ENCODE data around the gene SLC25A10. TPM values are rescaled to one million over a fixed set of nuclear protein-coding genes. Genes with fewer than 3 reads are reported as not detected.

SLC25A10 gene
- total RNA-seq, 1 experiment from 2014 or later, result 29.2 TPM

DNA sequence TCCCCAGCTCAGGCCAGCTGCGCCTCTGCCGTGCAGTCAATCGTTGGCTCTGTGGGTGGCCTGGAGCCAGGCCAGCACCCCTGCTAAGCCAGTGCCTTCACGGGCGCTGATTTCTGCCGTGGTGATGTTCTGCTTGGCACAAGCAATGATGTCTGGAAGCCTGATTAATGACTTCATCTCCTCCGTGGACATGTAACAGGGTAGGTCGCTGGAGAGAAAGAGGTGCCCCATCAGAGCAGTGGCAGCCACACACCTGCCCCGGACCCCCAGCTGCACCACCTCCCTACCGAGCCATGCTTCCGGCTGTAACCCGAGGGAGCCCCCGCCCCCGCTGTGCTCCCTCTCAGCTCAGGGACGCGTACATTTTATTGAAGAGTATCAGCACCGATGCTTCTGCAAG, 30.4 kb upstream of the SLC25A10 start:
- Histone ChIP-seq H3K27me3 (replicated peaks) (no peaks in the 10 kb centered on the region), H3K36me3 (peaks cover 61% of the 10 kb centered on the region), H3K4me3 (no peak overlapping the region), H3K4me1 (replicated peaks) (peaks cover 29% of the 10 kb centered on the region), H3K9me3 (replicated peaks) (no peaks in the 10 kb centered on the region), H3K27ac (no peak overlapping the region)
- peak; percentile 57 to 87 for DNase-seq (ENCODE audit: low read depth in 1 of 2, low spot score in 2 of 2)

DNA sequence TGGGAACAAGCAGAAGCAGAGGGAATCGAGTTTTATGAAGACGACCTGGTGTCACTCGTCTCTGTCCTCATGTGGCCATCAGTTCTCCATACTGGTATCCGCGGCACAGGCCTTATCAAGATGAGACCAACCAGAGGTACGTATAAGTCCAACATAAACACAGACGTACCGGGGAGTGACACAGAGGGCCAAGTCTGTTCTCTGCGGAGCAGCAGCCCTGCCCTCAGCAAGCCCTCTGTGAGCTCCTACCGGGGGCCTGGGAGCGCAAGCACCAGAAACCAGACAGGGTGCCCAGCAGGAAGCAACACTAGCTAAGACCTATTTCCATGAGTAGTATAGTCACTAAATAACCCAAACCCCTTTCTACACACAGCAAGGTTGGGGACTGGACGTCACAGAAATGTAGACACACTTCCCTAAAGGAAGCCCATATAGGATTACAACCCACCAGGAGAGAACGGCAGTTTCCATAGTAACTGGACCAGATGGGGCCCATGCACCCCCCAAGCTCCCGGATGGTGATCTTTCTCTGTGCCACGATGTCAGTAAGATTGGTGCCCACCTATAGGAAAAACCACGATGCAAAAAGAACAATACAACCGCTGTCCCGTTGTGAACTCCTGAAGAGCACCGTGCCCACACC, 29.4 kb upstream of the SLC25A10 start:
- Histone ChIP-seq H3K36me3 (peaks cover 69% of the 10 kb centered on the region), H3K4me1 (replicated peaks) (peaks cover 29% of the 10 kb centered on the region), H3K4me3 (peak overlapping the region; percentile 98), H3K27ac (peak overlapping the region; percentile 56), H3K9me3 (replicated peaks) (no peaks in the 10 kb centered on the region), H3K27me3 (replicated peaks) (no peaks in the 10 kb centered on the region)
- DNase-seq (ENCODE audit: low read depth in 1 of 2, low spot score in 2 of 2), result peak in 1 of 2 experiments; percentile 46

DNA sequence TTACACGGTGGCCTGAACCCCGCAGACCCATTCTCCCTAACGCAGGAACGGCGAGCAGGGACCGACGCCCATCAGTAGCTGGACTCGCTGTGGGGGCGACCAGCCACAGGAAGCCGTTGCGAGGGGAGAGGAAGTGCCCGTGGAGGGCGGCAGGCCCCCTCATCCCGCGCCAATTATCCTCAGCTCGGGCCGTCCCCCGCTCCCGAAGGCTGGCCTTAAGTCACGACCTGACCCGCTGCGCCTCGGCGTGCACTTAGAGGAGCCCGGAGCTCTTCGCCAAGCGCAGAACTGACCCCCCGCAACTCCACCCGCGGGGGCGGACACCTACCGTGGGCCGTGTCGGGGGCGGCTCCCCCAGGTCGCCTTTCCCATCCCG, 28.9 kb upstream of the SLC25A10 start:
- peaks cover 29% of the 10 kb centered on the region for H3K4me1 ChIP-seq (replicated peaks)
- H3K27ac ChIP-seq, result peak overlapping the region; percentile 56
- H3K27me3 ChIP-seq (replicated peaks), result no peaks in the 10 kb centered on the region
- peaks cover 74% of the 10 kb centered on the region for H3K36me3 ChIP-seq
- H3K4me3 ChIP-seq, result peak overlapping the region; percentile 98
- no peaks in the 10 kb centered on the region for H3K9me3 ChIP-seq (replicated peaks)
- DNase-seq (ENCODE audit: low read depth in 1 of 2, low spot score in 2 of 2), result peak; percentile 62 to 63

DNA sequence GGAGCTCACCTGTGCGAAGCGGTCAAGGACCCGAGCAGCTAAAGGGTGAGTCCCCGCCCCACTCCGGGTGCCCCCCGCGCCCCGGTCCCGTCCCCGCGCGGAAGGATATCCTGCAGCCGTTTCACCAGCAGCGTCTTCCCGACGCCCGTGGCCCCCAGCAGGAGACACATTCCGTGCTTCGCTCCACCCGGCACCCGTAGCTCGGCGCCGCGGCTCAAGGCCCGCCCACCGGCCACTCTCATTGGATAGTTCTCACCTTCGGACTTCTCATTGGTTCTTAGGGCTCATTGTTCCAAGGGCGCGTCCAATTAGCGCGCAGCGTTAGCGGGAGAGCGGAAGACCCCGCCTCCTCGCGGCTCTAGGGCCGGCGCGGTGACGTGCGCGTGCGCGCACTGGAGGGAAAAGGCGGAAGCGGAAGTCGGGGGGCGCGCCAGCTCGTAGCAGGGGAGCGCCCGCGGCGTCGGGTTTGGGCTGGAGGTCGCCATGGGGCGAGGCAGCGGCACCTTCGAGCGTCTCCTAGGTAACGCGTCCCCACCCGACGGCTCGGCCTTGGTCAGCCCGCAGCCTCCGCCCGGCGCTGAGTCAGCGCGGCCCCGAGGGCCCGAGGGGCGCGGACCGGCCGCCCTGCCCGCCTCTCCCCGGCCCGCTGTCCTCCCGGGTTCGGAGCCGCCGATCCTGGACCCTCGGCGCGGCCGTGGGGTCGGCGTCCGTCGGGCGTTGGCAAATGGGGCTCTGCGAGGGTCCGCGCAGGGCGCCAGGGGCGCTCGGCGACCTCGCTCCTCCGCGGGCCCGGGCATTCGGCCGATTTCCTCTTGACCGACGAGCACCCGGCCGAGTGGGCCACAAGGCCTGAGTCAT, 28.3 kb upstream of the SLC25A10 start, which contains the start of the genes ARL16 and HGS:
ARL16 (minus strand) TSS at position 214 of the 858 bp plus-strand sequence; CDS start at position 170, 44 bp downstream.
HGS (plus strand) TSS at position 428 of the 858 bp plus-strand sequence; CDS start at position 484, 56 bp downstream.
- Histone ChIP-seq H3K9me3 (replicated peaks) (no peaks in the 10 kb centered on the region), H3K36me3 (peaks cover 81% of the 10 kb centered on the region), H3K27ac (peak within 1 kb of the TSS; percentile 94), H3K4me1 (replicated peaks) (peaks cover 29% of the 10 kb centered on the region), H3K4me3 (peak within 1 kb of the TSS; percentile 98), H3K27me3 (replicated peaks) (no peaks in the 10 kb centered on the region)
- peak; percentile 99 to 100 for DNase-seq (ENCODE audit: low read depth in 1 of 2, low spot score in 2 of 2)

DNA sequence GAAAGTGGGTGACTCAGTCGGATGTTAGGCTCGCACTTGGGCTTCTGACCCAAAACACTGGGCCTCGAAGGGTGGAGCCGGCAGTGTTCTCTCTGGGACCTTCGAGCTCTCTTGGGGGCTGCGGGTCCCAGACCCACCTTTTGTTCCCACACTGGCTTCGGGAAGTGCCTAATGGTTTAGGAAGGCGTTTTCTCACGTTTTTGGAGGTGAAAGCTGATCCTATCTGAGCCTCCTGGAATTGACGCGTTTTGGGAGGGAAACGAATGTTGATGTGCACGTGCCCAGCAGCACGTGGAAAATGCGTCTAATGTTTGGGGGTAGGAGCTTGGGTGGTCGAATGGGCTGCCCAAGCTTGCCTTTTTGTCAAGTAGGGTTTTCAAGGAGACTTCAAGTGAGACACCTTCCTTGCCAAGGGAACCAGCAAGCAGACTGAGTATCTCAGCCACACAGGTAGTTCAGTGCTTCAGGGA, 27.6 kb upstream of the SLC25A10 start:
- H3K4me1 ChIP-seq (replicated peaks), result peaks cover 29% of the 10 kb centered on the region
- peaks cover 85% of the 10 kb centered on the region for H3K36me3 ChIP-seq
- H3K9me3 ChIP-seq (replicated peaks), result no peaks in the 10 kb centered on the region
- peak overlapping the region; percentile 94 for H3K27ac ChIP-seq
- DNase-seq (ENCODE audit: low read depth in 1 of 2, low spot score in 2 of 2), result no peak
- H3K27me3 ChIP-seq (replicated peaks), result no peaks in the 10 kb centered on the region
- H3K4me3 ChIP-seq, result peak overlapping the region; percentile 98

DNA sequence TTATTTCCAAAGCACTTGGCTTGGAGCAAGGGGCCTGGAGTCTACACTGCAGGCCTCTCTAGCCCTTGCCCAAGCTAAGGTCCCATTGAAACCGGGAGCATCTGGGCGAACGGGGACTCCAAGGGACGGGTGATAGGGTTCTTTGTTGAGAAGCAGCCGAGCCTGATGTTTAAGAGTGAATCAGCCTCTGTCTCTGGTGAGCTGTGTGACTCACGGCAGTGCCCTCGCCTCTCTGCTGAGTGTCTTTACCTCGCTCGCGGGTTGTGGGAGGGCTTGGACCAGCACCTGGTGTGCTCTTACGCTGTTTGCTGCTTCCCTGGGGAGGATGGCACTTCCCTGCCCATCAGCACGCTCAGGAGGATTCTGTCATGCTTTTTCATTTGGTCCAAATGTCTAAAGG, 27.0 kb upstream of the SLC25A10 start:
- DNase-seq (ENCODE audit: low read depth in 1 of 2, low spot score in 2 of 2), result peak; percentile 52 to 82
- Histone ChIP-seq H3K9me3 (replicated peaks) (no peaks in the 10 kb centered on the region), H3K36me3 (peaks cover 89% of the 10 kb centered on the region), H3K4me1 (replicated peaks) (peaks cover 29% of the 10 kb centered on the region), H3K27ac (peak overlapping the region; percentile 94), H3K4me3 (peak overlapping the region; percentile 98), H3K27me3 (replicated peaks) (no peaks in the 10 kb centered on the region)

DNA sequence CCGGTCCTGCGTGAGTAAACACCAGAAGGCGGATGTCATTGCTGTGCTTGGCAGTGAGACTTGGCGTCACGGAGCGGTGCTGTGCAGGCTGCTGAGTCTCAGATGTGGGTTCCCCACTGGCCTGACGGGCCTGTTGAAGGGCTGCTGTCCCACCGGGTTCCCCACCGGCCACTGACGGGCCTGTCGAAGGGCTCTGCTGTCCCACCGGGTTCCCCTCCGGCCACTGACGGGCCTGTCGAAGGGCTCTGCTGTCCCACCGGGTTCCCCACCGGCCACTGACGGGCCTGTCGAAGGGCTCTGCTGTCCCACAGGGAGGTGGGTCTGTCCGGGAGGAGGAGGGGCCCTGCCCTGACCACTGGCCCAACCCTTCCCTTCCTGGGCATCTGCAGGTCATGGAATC, 25.5 kb upstream of the SLC25A10 start:
- Histone ChIP-seq H3K9me3 (replicated peaks) (no peaks in the 10 kb centered on the region), H3K4me3 (no peak overlapping the region), H3K27me3 (replicated peaks) (no peaks in the 10 kb centered on the region), H3K4me1 (replicated peaks) (peaks cover 27% of the 10 kb centered on the region), H3K36me3 (peaks cover 90% of the 10 kb centered on the region), H3K27ac (no peak overlapping the region)
- no peak for DNase-seq (ENCODE audit: low read depth in 1 of 2, low spot score in 2 of 2)

DNA sequence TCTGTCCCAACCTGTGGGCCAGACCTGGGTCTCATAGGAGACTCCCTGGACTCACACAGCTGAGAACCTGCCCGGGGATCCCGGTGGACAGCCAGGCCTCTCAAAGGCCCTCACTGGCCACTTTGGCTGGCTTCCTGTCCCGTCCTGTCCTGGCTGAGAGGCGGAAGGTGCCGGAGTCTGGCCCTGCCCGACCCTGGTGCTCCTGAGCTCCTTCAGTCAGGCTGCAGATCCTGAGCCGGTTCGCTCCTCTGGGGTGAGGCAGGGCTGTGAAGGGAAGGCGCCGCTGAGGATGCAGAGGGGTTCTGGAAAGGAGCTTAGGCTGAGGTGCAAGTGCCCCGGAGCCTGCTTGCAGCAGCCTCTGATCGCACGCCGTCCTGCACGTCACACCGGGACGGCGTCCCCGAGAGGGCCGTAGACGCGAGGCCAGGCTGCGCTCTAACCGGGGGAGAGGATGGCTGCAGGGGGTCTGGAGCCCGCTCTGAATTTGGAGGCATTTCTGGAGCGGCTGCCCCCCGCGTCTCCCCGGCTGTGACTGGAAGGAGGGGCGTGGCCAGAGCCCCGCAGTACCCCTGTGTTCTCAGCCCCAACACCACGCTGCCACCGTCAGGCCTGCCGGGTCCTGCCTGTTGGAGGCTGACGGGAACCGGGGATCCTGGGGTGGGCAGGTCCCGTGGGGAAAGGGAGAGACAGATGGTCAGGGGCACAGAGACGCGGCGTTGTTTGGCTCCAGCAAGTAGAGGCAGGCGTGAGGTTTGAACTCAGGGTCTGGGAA, 24.1 kb upstream of the SLC25A10 start:
- Histone ChIP-seq H3K4me1 (replicated peaks) (peaks cover 16% of the 10 kb centered on the region), H3K27ac (no peak overlapping the region), H3K27me3 (replicated peaks) (no peaks in the 10 kb centered on the region), H3K4me3 (no peak overlapping the region), H3K9me3 (replicated peaks) (no peaks in the 10 kb centered on the region), H3K36me3 (peaks cover 94% of the 10 kb centered on the region)
- DNase-seq (ENCODE audit: low read depth in 1 of 2, low spot score in 2 of 2), result no peak

DNA sequence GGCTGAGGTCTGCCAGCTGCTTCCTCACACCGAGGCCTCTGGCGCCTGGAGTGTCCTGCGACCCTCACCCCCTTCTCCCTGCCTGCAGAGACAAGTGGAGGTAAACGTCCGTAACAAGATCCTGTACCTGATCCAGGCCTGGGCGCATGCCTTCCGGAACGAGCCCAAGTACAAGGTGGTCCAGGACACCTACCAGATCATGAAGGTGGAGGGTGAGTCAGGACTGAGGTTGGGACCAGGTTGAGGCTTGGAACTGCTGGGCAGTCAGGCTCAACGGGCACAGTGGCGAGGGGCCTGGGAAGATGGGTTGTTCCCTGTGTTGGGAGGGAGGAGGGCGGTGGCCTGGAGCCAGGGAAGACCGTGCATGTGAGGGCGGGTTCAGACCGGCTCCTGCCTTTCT, 23.5 kb upstream of the SLC25A10 start:
- Histone ChIP-seq H3K9me3 (replicated peaks) (no peaks in the 10 kb centered on the region), H3K4me3 (no peak overlapping the region), H3K27me3 (replicated peaks) (no peaks in the 10 kb centered on the region), H3K36me3 (peaks cover 97% of the 10 kb centered on the region), H3K27ac (no peak overlapping the region), H3K4me1 (replicated peaks) (peaks cover 16% of the 10 kb centered on the region)
- DNase-seq (ENCODE audit: low read depth in 1 of 2, low spot score in 2 of 2), result no peak

DNA sequence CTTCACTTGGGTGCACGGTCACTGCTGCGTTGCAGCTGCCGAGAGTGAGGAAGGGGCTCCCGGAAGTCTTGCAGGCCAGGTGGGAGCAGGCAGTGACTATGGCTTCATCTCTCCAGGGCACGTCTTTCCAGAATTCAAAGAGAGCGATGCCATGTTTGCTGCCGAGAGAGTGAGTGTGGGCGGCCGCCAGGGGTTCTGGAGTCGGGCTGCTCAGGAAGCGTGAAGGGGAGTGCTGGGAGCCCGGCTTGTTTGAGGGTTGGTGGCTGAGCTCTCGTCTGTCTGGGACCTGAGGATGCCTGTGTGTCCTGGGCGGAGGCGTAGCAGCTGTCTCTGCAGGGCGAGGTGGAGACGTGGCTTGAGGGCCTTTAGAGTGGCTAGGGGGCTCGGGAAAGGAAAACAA, 22.0 kb upstream of the SLC25A10 start:
- no peak overlapping the region for H3K27ac ChIP-seq
- peaks cover 6% of the 10 kb centered on the region for H3K4me1 ChIP-seq (replicated peaks)
- H3K4me3 ChIP-seq, result no peak overlapping the region
- H3K27me3 ChIP-seq (replicated peaks), result no peaks in the 10 kb centered on the region
- H3K36me3 ChIP-seq, result peaks cover 100% of the 10 kb centered on the region
- H3K9me3 ChIP-seq (replicated peaks), result no peaks in the 10 kb centered on the region
- DNase-seq (ENCODE audit: low read depth in 1 of 2, low spot score in 2 of 2), result no peak

DNA sequence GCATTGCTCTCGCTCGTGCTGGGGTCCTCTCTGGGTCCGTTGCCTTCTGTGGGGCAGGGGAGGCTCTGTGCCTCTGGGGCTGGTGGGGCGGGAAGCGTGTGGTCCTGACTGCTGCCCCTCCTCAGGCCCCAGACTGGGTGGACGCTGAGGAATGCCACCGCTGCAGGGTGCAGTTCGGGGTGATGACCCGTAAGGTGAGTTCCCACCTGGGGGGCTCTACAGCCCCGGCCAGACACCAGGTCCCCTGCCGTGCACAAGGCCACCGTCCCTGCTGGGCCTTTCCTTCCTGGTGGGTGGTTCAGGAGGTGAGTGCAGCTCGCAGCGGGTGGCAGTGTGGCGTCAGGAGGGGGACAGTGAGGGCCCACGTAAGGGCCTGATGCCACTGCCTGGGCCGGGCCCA, 21.5 kb upstream of the SLC25A10 start:
- Histone ChIP-seq H3K4me1 (replicated peaks) (peaks cover 2% of the 10 kb centered on the region), H3K27ac (no peak overlapping the region), H3K4me3 (no peak overlapping the region), H3K27me3 (replicated peaks) (no peaks in the 10 kb centered on the region), H3K36me3 (peaks cover 100% of the 10 kb centered on the region), H3K9me3 (replicated peaks) (no peaks in the 10 kb centered on the region)
- no peak for DNase-seq (ENCODE audit: low read depth in 1 of 2, low spot score in 2 of 2)

DNA sequence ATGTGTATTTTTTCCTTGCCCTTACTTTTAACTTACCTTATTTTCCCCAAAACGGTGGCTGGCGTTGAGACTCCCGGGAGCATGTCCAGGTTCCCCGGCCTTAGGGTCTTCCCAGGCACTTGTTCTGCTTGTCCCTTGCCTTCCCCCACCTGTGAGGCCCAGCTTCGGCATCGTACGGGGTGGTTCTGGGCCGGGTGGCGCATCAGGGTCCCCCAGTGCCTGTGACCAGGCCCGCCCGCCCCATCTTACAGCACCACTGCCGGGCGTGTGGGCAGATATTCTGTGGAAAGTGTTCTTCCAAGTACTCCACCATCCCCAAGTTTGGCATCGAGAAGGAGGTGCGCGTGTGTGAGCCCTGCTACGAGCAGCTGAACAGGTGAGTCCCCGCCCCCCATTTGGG, 20.9 kb upstream of the SLC25A10 start:
- H3K4me3 ChIP-seq, result no peak overlapping the region
- no peaks in the 10 kb centered on the region for H3K9me3 ChIP-seq (replicated peaks)
- no peaks in the 10 kb centered on the region for H3K4me1 ChIP-seq (replicated peaks)
- H3K27ac ChIP-seq, result no peak overlapping the region
- DNase-seq (ENCODE audit: low read depth in 1 of 2, low spot score in 2 of 2), result no peak
- H3K36me3 ChIP-seq, result peaks cover 100% of the 10 kb centered on the region
- no peaks in the 10 kb centered on the region for H3K27me3 ChIP-seq (replicated peaks)

DNA sequence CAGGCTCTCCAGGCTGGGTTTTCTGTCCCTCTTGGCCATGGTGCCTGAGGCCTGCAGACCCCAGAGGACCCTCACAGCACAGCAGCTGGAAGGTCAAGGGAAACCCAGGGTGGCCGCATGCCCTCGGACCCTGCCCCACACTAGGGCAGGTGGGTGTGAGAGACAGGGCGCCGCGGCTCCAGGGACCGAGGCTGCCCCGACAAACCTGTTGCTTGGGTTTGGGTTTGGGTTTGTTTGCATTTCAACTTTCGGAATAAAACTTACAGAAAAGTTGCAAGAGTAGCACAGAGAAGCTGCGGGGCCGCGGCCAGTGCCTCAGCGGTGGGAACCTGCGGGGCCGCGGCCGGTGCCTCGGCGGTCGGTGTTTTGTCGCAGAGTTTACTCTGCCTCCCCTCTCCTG, 20.5 kb upstream of the SLC25A10 start:
- H3K4me1 ChIP-seq (replicated peaks), result no peaks in the 10 kb centered on the region
- no peak for DNase-seq (ENCODE audit: low read depth in 1 of 2, low spot score in 2 of 2)
- no peak overlapping the region for H3K4me3 ChIP-seq
- no peaks in the 10 kb centered on the region for H3K27me3 ChIP-seq (replicated peaks)
- peaks cover 100% of the 10 kb centered on the region for H3K36me3 ChIP-seq
- no peak overlapping the region for H3K27ac ChIP-seq
- no peaks in the 10 kb centered on the region for H3K9me3 ChIP-seq (replicated peaks)

Data from SJSA1 (cell line).